K562 (cell line): ENCODE results near the gene NRCAM. TPM values are rescaled to one million over a fixed set of nuclear protein-coding genes. Genes with fewer than 3 reads are reported as not detected.

Source experiments
- ATAC-seq: fragments of 200-7000 bp; cut with Tn5 transposase; 3 replicates; pipeline ENCODE4 v1.9.1; 2020; ENCODE audit warnings: moderate library complexity
- BruUV-seq: library from RNA; stranded (reverse); fragments of 400-500 nt; replicated peaks from 2 replicates; lab custom pipeline; 2021; lab: Mats Ljungman, UMichigan
- CTCF ChIA-PET: fragments of 300-600 bp; formaldehyde crosslinking; extraction: SDS; loops from one replicate; lab custom pipeline; 2021; ENCODE audit warnings: low intra/inter-chr PET ratio; lab: Yijun Ruan, JAX
- POLR2A ChIA-PET: fragments of 300-600, 350-650 bp; sonication (Branson Sonifier 250); formaldehyde crosslinking; extraction: SDS; loops from one replicate; lab custom pipeline; 2021; ENCODE audit warnings: antibody characterized with exemption, inconsistent platforms; lab: Yijun Ruan, JAX
- DNase-seq, 4 experiments: peaks; one replicate each; pipeline versions ENCODE4 v3.0.0 to v3.0.0-alpha.2; 2011 to 2018; ENCODE audit warnings: low spot score in 3 of 4, mixed read lengths in 3 of 4; ENCODE audit errors: extremely low read depth in 1 of 4
- FAIRE-seq: peaks from 2 replicates; lab custom pipeline; 2011; peaks lifted over from hg19 to GRCh38; lab: Jason Lieb, UNC
- H2AFZ ChIP-seq: 2 replicates; pipeline ENCODE4 v1.6.0; 2011; ENCODE audit warnings: low read depth, low read length, control low read depth, inconsistent platforms
- H3K27ac ChIP-seq: fragments of 200-600 bp; 3 replicates; pipeline ENCODE4 v1.8.0; 2011; ENCODE audit warnings: low read depth, mild to moderate bottlenecking, control low read depth, inconsistent platforms, low read length, moderate library complexity, mixed read lengths; ENCODE audit errors: extremely low read depth
- H3K27me3 ChIP-seq, 2 experiments: fragments of 300-600 bp in 1 of 2; 2 replicates in 1 of 2; 3 replicates in 1 of 2; pipeline versions ENCODE4 v1.6.0 to v1.8.0; 2011; ENCODE audit warnings: inconsistent platforms in 2 of 2, low read length in 2 of 2, mild to moderate bottlenecking in 1 of 2, mixed read lengths in 1 of 2, moderate library complexity in 1 of 2; ENCODE audit not compliant: control insufficient read depth in 2 of 2, insufficient read depth in 2 of 2
- H3K36me3 ChIP-seq: fragments of 300-600 bp; 3 replicates; pipeline ENCODE4 v1.8.0; 2011; ENCODE audit warnings: mild to moderate bottlenecking, low read length, inconsistent platforms; ENCODE audit not compliant: control insufficient read depth, insufficient read depth
- H3K4me1 ChIP-seq, 2 experiments: fragments of 200-600 bp in 1 of 2; replicated peaks in 1 of 2; 2 replicates in 1 of 2; 3 replicates in 1 of 2; pipeline versions ENCODE4 v1.5.1 to v1.8.0; 2011; ENCODE audit warnings: inconsistent platforms in 2 of 2, low read length in 2 of 2, mild to moderate bottlenecking in 1 of 2, mixed read lengths in 1 of 2, moderate library complexity in 1 of 2; ENCODE audit not compliant: control insufficient read depth in 2 of 2, insufficient read depth in 2 of 2
- H3K4me2 ChIP-seq: 2 replicates; pipeline ENCODE4 v1.6.1; 2011; ENCODE audit warnings: low read length, control low read depth, inconsistent platforms, mixed read lengths; ENCODE audit not compliant: insufficient read depth
- H3K4me3 ChIP-seq: fragments of 200-600 bp; sonication (generic), shearing (Covaris generic); 2 replicates; pipeline ENCODE4 v1.5.1; 2016; ENCODE audit warnings: control low read depth, inconsistent platforms
- H3K79me2 ChIP-seq: fragments of 200-600 bp; 3 replicates; pipeline ENCODE4 v1.8.0; 2011; ENCODE audit warnings: low read length, inconsistent platforms; ENCODE audit not compliant: control insufficient read depth, insufficient read depth
- H3K9ac ChIP-seq, 2 experiments: 2 replicates each; pipeline versions ENCODE4 v1.6.0 to v1.6.1; 2011; ENCODE audit warnings: low read depth in 2 of 2, low read length in 2 of 2, control low read depth in 1 of 2, inconsistent platforms in 1 of 2, mild to moderate bottlenecking in 1 of 2, mixed read lengths in 1 of 2; ENCODE audit not compliant: insufficient read depth in 1 of 2
- H3K9me1 ChIP-seq: one replicate; pipeline ENCODE4 v1.6.0; 2011; ENCODE audit warnings: inconsistent platforms, mild to moderate bottlenecking, low read length, moderate library complexity; ENCODE audit not compliant: control insufficient read depth, insufficient read depth
- H3K9me3 ChIP-seq: replicated peaks from 2 replicates; pipeline ENCODE4 v1.5.1; 2011; ENCODE audit warnings: low read depth, low read length, inconsistent platforms; ENCODE audit not compliant: control insufficient read depth, insufficient read depth
- H4K20me1 ChIP-seq: replicated peaks from 2 replicates; pipeline ENCODE4 v1.6.1; 2011; ENCODE audit warnings: low read length, inconsistent platforms, mixed read lengths; ENCODE audit not compliant: control insufficient read depth, insufficient read depth
- CHD1 ChIP-seq: fragments of 200-600 bp; sonication (generic); IDR thresholded peaks from one replicate; pipeline ENCODE4 v1.6.1; 2012; ENCODE audit warnings: mild to moderate bottlenecking, moderate library complexity, low read length, inconsistent platforms
- ETV1 ChIP-seq: fragments of 450-650 bp; conservative IDR thresholded peaks from 2 replicates; pipeline ENCODE4 v1.6.1; 2016; ENCODE audit warnings: missing genetic modification characterization, control low read depth, low read depth, missing compliant biosample characterization
- FOXA3 ChIP-seq, 2 experiments: fragments of 450-650 bp in 1 of 2; sonication (generic) in 1 of 2; formaldehyde crosslinking; IDR thresholded peaks in 1 of 2; conservative IDR thresholded peaks in 1 of 2; 2 replicates each; pipeline versions ENCODE4 v1.4.0 to v1.8.0; 2020 to 2022; ENCODE audit warnings: mild to moderate bottlenecking in 2 of 2, missing genetic modification reagents in 1 of 2
- FOXP1 ChIP-seq: sonication (generic); formaldehyde crosslinking; IDR thresholded peaks from 2 replicates; pipeline ENCODE4 v1.8.0; 2022; ENCODE audit warnings: mild to moderate bottlenecking, missing genetic modification reagents
- HDAC2 ChIP-seq: fragments of 450-650 bp; IDR thresholded peaks from 2 replicates; pipeline ENCODE4 v1.6.1; 2016; ENCODE audit warnings: mild to moderate bottlenecking
- NCOA4 ChIP-seq: fragments of 450-650 bp; IDR thresholded peaks from 2 replicates; pipeline ENCODE4 v1.6.1; 2018; ENCODE audit warnings: mild to moderate bottlenecking; ENCODE audit not compliant: partially characterized antibody
- NRF1 ChIP-seq, 2 experiments: fragments of 450-650 bp; IDR thresholded peaks in 1 of 2; conservative IDR thresholded peaks in 1 of 2; 2 replicates each; pipeline ENCODE4 v1.6.1; 2014; ENCODE audit warnings: mild to moderate bottlenecking in 2 of 2
- PHF20 ChIP-seq: fragments of 450-650 bp; IDR thresholded peaks from 2 replicates; pipeline ENCODE4 v1.6.1; 2018; ENCODE audit not compliant: partially characterized antibody
- POLR2AphosphoS2 ChIP-seq: IDR thresholded peaks from 2 replicates; pipeline ENCODE4 v1.6.1; 2012; ENCODE audit warnings: low read length, improper control_type of control experiment
- PRMT5 ChIP-seq: sonication (generic); formaldehyde crosslinking; IDR thresholded peaks from 2 replicates; pipeline ENCODE4 v1.5.0; 2020; ENCODE audit warnings: missing genetic modification reagents
- SFPQ ChIP-seq: fragments of 200-400 bp; formaldehyde crosslinking; IDR thresholded peaks from 2 replicates; pipeline ENCODE4 v1.6.1; 2017; ENCODE audit warnings: mild to moderate bottlenecking, low read depth, low read length, moderate library complexity
- TARDBP ChIP-seq: fragments of 450-650 bp; IDR thresholded peaks from 2 replicates; pipeline ENCODE4 v1.6.1; 2016
- ZNF224 ChIP-seq: sonication (generic); formaldehyde crosslinking; IDR thresholded peaks from 2 replicates; pipeline ENCODE4 v1.8.0; 2022; ENCODE audit warnings: mild to moderate bottlenecking, missing genetic modification reagents
- ZNF695 ChIP-seq: fragments of 450-650 bp; formaldehyde crosslinking; IDR thresholded peaks from 2 replicates; pipeline ENCODE4 v1.4.0; 2020; ENCODE audit warnings: mild to moderate bottlenecking, moderate library complexity
- ZNF75A ChIP-seq: fragments of 450-650 bp; formaldehyde crosslinking; IDR thresholded peaks from 2 replicates; pipeline ENCODE4 v1.4.0; 2020; ENCODE audit warnings: mild to moderate bottlenecking
- ZNF830 ChIP-seq: fragments of 250-450 bp; sonication (Bioruptor Pico); IDR thresholded peaks from 2 replicates; pipeline ENCODE4 v1.5.0; 2021; ENCODE audit warnings: mild to moderate bottlenecking
- ZZZ3 ChIP-seq: fragments of 450-650 bp; IDR thresholded peaks from 2 replicates; pipeline ENCODE4 v1.6.1; 2016; ENCODE audit warnings: antibody characterized with exemption, mild to moderate bottlenecking, moderate library complexity
- WGBS: fragments of 100-300 bp; shearing (Covaris generic); methylation state at CpG from one replicate; pipeline ENCODE4 v1.1.6; 2016; ENCODE audit warnings: low coverage, mixed read lengths; ENCODE audit not compliant: insufficient coverage; ENCODE audit errors: missing lambda C conversion rate; 5-methylcytosine and 5-hydroxymethylcytosine counted together
- in situ Hi-C: fragments of 300-500 bp; cut with MboI; formaldehyde crosslinking; loops from 4 replicates; pipeline ENCODE4 v1.15.0; 2018; ENCODE audit warnings: inconsistent platforms, mixed read lengths
- intact Hi-C: fragments of 100-400 bp; cut with micrococcal nuclease; formaldehyde crosslinking; loops from 2 replicates; pipeline ENCODE4 v1.14.2; 2022
- polyA plus RNA-seq, 8 experiments: library from polyadenylated mRNA; depleted of rRNA in 4 of 8; stranded (reverse) in 5 of 8; unstranded in 3 of 8; fragments of >200 nt; fragmentation: Nextera tagmentation in 2 of 8; fragmentation: Illumina TruSeq in 1 of 8; extraction: Ambion mirVana in 2 of 8; extraction: Trizol in 1 of 8; gene quantifications; 2 replicates each; pipeline versions ENCODE4 v1.2.1 to v1.2.3, GENCODE V29; 2011 to 2014; ENCODE audit warnings: inconsistent platforms in 1 of 8, missing spikeins in 1 of 8
- total RNA-seq, 7 experiments: library from RNA; depleted of rRNA in 6 of 7; stranded (reverse); fragments of >200 nt in 6 of 7; fragmentation: Illumina TruSeq in 2 of 7; extraction: Trizol in 2 of 7; gene quantifications; 2 replicates each; pipeline versions ENCODE4 v1.2.1 to v1.2.3, GENCODE V29; 2011 to 2021; ENCODE audit warnings: low replicate concordance in 1 of 7
- TF ChIP-seq, protein P1 (sequence below): fragments of 150-350 bp; conservative IDR thresholded peaks from 2 replicates; pipeline ENCODE4 v1.6.1; 2014; ENCODE audit warnings: low read length
- TF ChIP-seq, protein P2 (sequence below), 2 experiments: fragments of 450-650 bp; conservative IDR thresholded peaks; 2 replicates each; pipeline ENCODE4 v1.6.1; 2017; ENCODE audit warnings: mild to moderate bottlenecking in 2 of 2, moderate library complexity in 2 of 2

Gene NRCAM
- total and polyA plus RNA-seq, 9 of the 15 experiments (the other 6 are each of a cell fraction or from before 2014, with no cell fraction given), result 0.03 to 0.54 (median 0.12) TPM; not detected in 1

GRCh38 chr7:108118959-108119358, 337.3 kb downstream of the NRCAM start:
- Histone ChIP-seq H3K9me3 (no peaks in the 10 kb centered on the region), H3K27ac (no peak overlapping the region), H3K36me3 (no peaks in the 10 kb centered on the region), H3K4me2 (no peak overlapping the region), H4K20me1 (no peaks in the 10 kb centered on the region), H2AFZ (no peak overlapping the region), H3K4me3 (no peak overlapping the region), H3K4me1 (no peaks in the 10 kb centered on the region), H3K9me1 (no peaks in the 10 kb centered on the region), H3K9ac (no peak overlapping the region), H3K79me2 (no peaks in the 10 kb centered on the region), H3K27me3 (no peaks in the 10 kb centered on the region)
- intact Hi-C loops, result no loop called here
- in situ Hi-C loops, result no loop called here
- POLR2A ChIA-PET, result no interaction called here
- WGBS, result 41% methylated on average over 2 of the region's 2 CpGs
- TF ChIP-seq, protein P1, sequence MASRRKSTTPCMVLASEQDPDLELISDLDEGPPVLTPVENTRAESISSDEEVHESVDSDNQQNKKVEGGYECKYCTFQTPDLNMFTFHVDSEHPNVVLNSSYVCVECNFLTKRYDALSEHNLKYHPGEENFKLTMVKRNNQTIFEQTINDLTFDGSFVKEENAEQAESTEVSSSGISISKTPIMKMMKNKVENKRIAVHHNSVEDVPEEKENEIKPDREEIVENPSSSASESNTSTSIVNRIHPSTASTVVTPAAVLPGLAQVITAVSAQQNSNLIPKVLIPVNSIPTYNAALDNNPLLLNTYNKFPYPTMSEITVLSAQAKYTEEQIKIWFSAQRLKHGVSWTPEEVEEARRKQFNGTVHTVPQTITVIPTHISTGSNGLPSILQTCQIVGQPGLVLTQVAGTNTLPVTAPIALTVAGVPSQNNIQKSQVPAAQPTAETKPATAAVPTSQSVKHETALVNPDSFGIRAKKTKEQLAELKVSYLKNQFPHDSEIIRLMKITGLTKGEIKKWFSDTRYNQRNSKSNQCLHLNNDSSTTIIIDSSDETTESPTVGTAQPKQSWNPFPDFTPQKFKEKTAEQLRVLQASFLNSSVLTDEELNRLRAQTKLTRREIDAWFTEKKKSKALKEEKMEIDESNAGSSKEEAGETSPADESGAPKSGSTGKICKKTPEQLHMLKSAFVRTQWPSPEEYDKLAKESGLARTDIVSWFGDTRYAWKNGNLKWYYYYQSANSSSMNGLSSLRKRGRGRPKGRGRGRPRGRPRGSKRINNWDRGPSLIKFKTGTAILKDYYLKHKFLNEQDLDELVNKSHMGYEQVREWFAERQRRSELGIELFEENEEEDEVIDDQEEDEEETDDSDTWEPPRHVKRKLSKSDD, result no peak
- TF ChIP-seq FOXP1 (no peak), SFPQ (no peak), ZNF695 (CRISPR knock-in tag) (no peak), PRMT5 (no peak), TARDBP (no peak), ETV1 (tag) (no peak), ZNF224 (no peak), NCOA4 (no peak), NRF1 (conservative IDR thresholded peaks at IDR 0.05 in 1 of 2, IDR thresholded peaks at IDR 0.05 in 1 of 2) (no peak), CHD1 (no peak), FOXA3 (CRISPR knock-in tag; conservative IDR thresholded peaks at IDR 0.05 in 1 of 2, IDR thresholded peaks at IDR 0.05 in 1 of 2) (no peak), ZNF830 (no peak), HDAC2 (no peak), PHF20 (no peak), ZZZ3 (no peak), ZNF75A (CRISPR knock-in tag) (no peak), POLR2AphosphoS2 (no peak)
- TF ChIP-seq, protein P2, sequence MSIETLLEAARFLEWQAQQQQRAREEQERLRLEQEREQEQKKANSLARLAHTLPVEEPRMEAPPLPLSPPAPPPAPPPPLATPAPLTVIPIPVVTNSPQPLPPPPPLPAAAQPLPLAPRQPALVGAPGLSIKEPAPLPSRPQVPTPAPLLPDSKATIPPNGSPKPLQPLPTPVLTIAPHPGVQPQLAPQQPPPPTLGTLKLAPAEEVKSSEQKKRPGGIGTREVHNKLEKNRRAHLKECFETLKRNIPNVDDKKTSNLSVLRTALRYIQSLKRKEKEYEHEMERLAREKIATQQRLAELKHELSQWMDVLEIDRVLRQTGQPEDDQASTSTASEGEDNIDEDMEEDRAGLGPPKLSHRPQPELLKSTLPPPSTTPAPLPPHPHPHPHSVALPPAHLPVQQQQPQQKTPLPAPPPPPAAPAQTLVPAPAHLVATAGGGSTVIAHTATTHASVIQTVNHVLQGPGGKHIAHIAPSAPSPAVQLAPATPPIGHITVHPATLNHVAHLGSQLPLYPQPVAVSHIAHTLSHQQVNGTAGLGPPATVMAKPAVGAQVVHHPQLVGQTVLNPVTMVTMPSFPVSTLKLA (conservative IDR thresholded peaks at IDR 0.05), result no peak
- FAIRE-seq (no peak), ATAC-seq (no peak), DNase-seq (no peak)
- BruUV-seq, result no TSS peak
- CTCF ChIA-PET, result interaction anchor here (0.6 kb wide), 1 partner anchor 377 kb away, joined by 3 read pairs; no protein-coding TSS in a partner anchor
